NCI-H2107 treated with DMSO at 0.1 percent for 48 hours (cell line): Measurements from ENCODE around the gene KCNF1.

Experiments
- DNase-seq: peaks from one replicate; lab custom pipeline; 2025; ENCODE audit not compliant: unreplicated experiment; lab: John Stamatoyannopoulos, UW

KCNF1 gene

GRCh38 chr2:10879624-10880585 is 31.8 kb upstream of the KCNF1 start:
- no peak for DNase-seq

GRCh38 chr2:10880586-10881321 is 31.0 kb upstream of the KCNF1 start:
- DNase-seq, result no peak

- no peak for DNase-seq
Observed at GRCh38 chr2:10882568-10882967, 29.2 kb upstream of the KCNF1 start.

- DNase-seq, result no peak
Observed at GRCh38 chr2:10883066-10883465, 28.7 kb upstream of the KCNF1 start.

DNA sequence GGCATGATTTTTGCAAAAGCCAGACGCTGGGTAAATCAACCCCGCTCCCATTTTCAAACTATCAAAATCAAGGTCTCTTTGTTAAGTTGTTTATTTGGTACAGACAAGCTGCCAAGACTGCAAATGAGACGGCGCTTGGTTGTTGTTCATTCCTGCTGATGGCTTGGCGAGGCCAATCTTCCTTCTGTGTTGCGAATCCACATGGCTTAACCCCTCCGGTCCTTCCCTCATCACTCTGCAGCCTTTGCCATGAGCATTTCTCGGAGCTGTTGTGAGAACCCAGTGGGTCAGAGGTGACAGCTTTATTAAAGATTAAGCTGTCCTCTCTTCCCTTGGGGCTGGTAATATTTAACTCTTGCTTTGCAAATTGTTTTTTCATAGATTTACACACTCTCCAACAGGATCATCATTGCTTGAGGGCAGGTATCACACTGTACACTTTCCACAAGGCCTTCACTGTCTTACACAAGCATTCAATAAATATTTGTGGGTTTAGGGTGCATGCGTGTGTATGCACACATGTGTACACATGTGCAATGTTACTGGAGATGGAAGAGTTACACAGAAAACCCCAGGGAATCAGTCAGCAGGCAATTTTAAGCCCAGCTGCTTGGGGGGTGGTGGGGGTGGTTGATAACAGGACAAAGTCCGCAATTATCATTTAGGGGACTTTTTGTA is 27.8 kb upstream of the KCNF1 start:
- DNase-seq, result no peak

GRCh38 chr2:10884574-10884975 is 27.2 kb upstream of the KCNF1 start:
- no peak for DNase-seq

DNA sequence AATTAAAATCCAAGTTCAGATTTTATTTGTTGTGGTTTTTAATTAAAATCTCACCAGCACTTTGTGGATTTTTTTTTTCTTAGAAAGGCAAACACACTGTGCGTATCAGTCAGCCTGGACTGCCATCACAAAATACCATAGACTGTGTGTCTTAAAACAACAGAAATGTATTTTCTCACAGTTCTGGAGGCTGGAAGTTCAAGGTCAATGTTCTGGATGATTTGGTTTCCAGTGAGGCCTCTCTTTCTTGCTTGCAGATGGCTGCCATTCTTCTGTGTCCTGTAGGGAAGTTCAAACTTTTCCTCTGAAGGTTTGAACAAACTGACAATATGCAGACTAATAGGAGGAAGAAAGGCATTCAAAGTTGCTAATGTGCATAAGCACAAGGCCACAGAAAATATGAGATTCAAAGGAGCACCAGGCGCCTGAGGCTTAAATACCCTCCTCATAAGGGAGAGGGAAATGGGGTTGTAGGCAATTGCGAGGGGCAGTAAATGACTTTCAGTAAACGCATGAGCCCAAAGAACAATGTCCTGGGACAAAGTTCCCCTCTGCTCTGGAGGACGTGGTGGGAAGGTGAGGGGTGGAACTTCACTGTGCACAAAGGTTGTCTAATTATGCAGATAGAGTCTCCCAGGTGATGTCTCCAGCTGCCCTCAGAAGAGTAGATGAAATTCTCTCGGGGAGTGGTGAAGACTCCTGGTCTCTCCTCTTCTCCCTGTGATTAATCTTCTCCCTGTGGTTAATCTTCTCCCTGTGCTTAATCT is 26.5 kb upstream of the KCNF1 start:
- no peak for DNase-seq

DNA sequence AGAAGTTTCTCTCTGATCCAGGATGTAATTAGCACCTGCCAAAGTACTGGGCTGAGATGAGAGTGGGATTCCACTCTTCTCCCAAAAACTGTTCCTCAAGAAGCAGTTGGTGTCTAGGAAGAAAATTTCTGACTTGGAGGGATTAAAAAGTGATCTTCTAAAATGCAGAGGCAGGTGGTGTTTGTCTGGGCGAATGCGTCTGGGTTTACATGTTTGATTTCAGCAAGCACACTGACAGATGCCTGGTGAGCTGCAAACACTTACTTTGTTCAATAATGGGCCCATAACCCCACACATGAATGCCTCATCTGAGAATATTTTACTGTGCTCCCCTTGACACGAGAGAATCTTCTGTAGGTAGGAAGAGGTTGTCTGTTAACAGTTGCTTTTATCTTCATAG is 24.3 kb upstream of the KCNF1 start:
- no peak for DNase-seq

GRCh38 chr2:10889651-10890215 is 22.0 kb upstream of the KCNF1 start:
- peak; percentile 29 for DNase-seq

GRCh38 chr2:10890706-10891270 is 20.9 kb upstream of the KCNF1 start:
- DNase-seq, result no peak

DNA sequence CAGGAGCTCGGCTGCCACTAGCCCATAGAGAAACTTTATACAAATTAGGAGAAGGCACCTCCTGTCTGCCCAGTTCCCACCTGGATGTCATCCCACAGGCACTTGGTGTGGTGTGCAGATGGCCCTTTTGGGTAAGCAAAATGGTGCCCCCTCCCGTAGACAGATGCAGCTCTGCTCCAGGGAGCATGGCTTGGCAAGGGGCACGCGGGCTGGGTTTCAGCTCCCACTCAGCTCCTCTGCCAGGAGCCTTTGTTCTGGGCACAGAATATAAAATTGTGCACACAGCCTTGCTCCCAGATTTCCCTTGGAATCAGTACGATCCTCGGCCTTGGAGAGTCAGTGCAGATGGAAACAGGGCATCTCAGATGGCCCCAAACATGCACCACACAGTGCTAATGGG is 20.3 kb upstream of the KCNF1 start:
- DNase-seq, result no peak

GRCh38 chr2:10891848-10892247 is 19.9 kb upstream of the KCNF1 start:
- DNase-seq, result no peak

DNA sequence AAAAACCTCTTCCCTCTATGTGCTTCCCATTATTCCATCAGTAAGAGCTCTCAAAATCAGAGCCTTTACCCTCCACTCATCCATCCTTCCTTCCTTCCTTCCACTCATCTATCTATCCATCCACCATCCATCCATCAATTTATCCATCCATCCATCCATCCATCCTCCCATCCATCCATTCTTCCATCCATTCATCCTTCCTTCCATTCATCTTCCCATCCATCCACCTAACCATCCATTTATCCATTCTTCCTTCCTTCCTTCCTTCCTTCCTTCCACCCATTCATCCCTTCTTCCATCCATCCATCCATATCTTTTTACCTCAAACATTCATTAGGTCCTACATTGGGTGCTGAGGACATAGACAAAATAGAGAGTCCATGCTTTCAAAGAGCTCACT is 19.4 kb upstream of the KCNF1 start:
- no peak for DNase-seq

DNA sequence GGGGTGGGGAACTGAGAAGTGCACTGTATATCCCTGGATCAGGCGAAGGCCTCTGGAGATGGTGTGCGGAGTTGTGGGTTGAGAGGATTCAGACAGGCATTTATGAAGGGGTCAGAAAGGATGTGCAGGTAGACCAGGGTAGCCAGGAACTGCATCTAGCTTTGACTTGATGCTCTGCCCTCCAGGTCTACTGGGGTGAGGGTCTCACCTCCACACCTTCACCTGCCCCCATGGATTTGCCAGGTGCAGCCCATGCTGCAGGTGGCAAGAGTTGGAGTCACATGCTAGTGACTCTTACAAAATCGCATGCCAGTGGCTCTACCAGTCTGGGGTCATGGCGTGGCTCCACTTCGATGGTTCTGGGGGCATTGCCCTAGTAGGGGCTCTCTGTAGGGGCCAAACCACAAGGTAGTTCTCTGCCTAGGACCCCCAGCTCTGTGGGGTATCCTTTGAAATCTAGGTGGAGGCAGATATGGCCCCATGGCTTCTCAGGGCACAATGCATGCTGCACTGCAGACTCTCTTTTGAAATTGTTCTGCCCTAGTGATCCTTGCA is 18.9 kb upstream of the KCNF1 start:
- DNase-seq, result no peak

GRCh38 chr2:10894264-10894935 is 17.3 kb upstream of the KCNF1 start:
- DNase-seq, result peak; percentile 48

DNA sequence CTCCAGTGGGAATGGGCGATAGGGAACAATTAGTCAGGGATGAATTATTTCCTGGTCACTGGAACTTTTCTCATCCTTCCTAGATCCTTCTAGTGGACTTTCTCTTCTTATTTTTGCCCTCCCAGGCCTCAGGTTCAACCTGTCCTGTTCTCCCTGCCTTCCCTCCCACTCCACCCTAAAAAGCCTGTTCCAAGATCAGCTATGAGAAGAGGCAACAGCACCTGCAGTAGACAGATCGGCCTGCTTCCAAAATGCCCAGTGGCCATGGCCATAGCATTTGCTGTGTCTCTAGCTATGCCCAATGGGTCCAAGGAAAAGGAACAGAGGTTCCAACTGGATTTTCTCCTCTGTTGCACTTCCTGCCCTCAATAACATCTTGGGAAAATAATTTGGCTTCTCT is 16.5 kb upstream of the KCNF1 start:
- DNase-seq, result no peak

- no peak for DNase-seq
Observed at GRCh38 chr2:10897956-10898355, 13.8 kb upstream of the KCNF1 start.

- no peak for DNase-seq
Observed at GRCh38 chr2:10900216-10901109, 11.3 kb upstream of the KCNF1 start.
